Loucy (cell line): ENCODE results near the gene CCDC92.

Source experiments
- H2AFZ ChIP-seq: fragments of 200-600 bp; sonication (generic); 2 replicates; pipeline ENCODE4 v1.6.0; 2016; ENCODE audit warnings: antibody characterized with exemption, mild to moderate bottlenecking, low read length, moderate library complexity
- H3F3A ChIP-seq: fragments of 200-600 bp; 2 replicates; pipeline ENCODE4 v1.6.0; 2016; ENCODE audit warnings: antibody characterized with exemption, low read depth, mild to moderate bottlenecking
- H3K27me3 ChIP-seq: fragments of 200-600 bp; sonication (generic); 2 replicates; pipeline ENCODE4 v1.6.1; 2014; ENCODE audit warnings: low read length, mild to moderate bottlenecking; ENCODE audit not compliant: insufficient read depth, poor library complexity, severe bottlenecking
- H3K36me3 ChIP-seq: fragments of 200-600 bp; sonication (generic); 2 replicates; pipeline ENCODE4 v1.6.1; 2016; ENCODE audit warnings: low read length; ENCODE audit not compliant: insufficient read depth
- H3K4me1 ChIP-seq: fragments of 200-600 bp; sonication (generic); 2 replicates; pipeline ENCODE4 v1.5.1; 2014; ENCODE audit warnings: low read length, mild to moderate bottlenecking; ENCODE audit not compliant: insufficient read depth, poor library complexity, severe bottlenecking
- H3K4me2 ChIP-seq: fragments of 200-600 bp; sonication (generic); 2 replicates; pipeline ENCODE4 v1.6.0; 2014; ENCODE audit warnings: antibody characterized with exemption, low read length, low read depth, mild to moderate bottlenecking; ENCODE audit not compliant: poor library complexity, severe bottlenecking
- H3K4me3 ChIP-seq: fragments of 200-600 bp; sonication (generic); 2 replicates; pipeline ENCODE4 v1.5.1; 2014; ENCODE audit warnings: low read length, mild to moderate bottlenecking, mixed read lengths; ENCODE audit not compliant: poor library complexity, severe bottlenecking
- H3K79me2 ChIP-seq: fragments of 200-600 bp; sonication (generic); 2 replicates; pipeline ENCODE4 v1.6.1; 2014; ENCODE audit warnings: low read length; ENCODE audit not compliant: insufficient read depth
- H3K9ac ChIP-seq: fragments of 200-600 bp; sonication (generic); 2 replicates; pipeline ENCODE4 v1.6.0; 2014; ENCODE audit warnings: mild to moderate bottlenecking, low read depth, low read length, moderate library complexity; ENCODE audit not compliant: poor library complexity, severe bottlenecking
- H3K9me2 ChIP-seq: fragments of 200-600 bp; sonication (generic); replicated peaks from 2 replicates; pipeline ENCODE4 v1.6.1; 2016; ENCODE audit warnings: low read depth, low read length, mixed read lengths
- H3K9me3 ChIP-seq: fragments of 200-600 bp; sonication (generic); 2 replicates; pipeline ENCODE4 v1.6.1; 2014; ENCODE audit warnings: mild to moderate bottlenecking, antibody characterized with exemption, low read length, low read depth; ENCODE audit not compliant: insufficient read depth
- H4K20me1 ChIP-seq: fragments of 200-600 bp; sonication (generic); 2 replicates; pipeline ENCODE4 v1.6.0; 2014; ENCODE audit warnings: antibody characterized with exemption, low read length, mild to moderate bottlenecking; ENCODE audit not compliant: insufficient read depth, poor library complexity, severe bottlenecking
- EZH2phosphoT487 ChIP-seq: fragments of 200-600 bp; IDR thresholded peaks from 2 replicates; pipeline ENCODE4 v1.6.1; 2018; ENCODE audit warnings: antibody characterized with exemption, mild to moderate bottlenecking, moderate library complexity, borderline replicate concordance
- TF ChIP-seq, protein P1 (sequence below): fragments of 200-600 bp; sonication (generic); conservative IDR thresholded peaks from 2 replicates; pipeline ENCODE4 v1.5.1; 2014; ENCODE audit warnings: mild to moderate bottlenecking, antibody characterized with exemption, low read length

Gene CCDC92

DNA sequence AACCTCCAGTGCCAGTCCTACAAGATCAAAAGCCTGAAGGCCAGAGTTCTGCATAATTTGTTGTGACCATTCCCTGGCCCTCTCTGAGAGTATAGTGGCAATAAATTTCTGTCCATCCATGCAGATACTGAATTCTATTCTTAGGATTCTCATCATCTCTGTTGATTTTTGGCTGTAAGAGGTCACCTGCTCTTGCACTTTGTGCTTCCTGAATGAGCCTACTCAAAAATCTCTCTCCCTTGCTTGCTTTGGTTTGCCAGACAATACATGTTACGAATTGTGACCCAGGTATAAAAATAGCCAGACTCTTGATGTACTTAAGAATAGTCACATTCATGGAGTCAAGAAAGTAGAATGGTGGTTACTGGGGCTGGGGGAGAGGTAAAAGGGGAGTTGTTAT, 17.1 kb upstream of the CCDC92 start:
- no peak for TF ChIP-seq EZH2phosphoT487
- TF ChIP-seq, protein P1, sequence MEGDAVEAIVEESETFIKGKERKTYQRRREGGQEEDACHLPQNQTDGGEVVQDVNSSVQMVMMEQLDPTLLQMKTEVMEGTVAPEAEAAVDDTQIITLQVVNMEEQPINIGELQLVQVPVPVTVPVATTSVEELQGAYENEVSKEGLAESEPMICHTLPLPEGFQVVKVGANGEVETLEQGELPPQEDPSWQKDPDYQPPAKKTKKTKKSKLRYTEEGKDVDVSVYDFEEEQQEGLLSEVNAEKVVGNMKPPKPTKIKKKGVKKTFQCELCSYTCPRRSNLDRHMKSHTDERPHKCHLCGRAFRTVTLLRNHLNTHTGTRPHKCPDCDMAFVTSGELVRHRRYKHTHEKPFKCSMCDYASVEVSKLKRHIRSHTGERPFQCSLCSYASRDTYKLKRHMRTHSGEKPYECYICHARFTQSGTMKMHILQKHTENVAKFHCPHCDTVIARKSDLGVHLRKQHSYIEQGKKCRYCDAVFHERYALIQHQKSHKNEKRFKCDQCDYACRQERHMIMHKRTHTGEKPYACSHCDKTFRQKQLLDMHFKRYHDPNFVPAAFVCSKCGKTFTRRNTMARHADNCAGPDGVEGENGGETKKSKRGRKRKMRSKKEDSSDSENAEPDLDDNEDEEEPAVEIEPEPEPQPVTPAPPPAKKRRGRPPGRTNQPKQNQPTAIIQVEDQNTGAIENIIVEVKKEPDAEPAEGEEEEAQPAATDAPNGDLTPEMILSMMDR: no peak
- H3K36me3 ChIP-seq: peaks cover 53% of the 10 kb centered on the region; the same call in 1 of the 2 replicates

DNA sequence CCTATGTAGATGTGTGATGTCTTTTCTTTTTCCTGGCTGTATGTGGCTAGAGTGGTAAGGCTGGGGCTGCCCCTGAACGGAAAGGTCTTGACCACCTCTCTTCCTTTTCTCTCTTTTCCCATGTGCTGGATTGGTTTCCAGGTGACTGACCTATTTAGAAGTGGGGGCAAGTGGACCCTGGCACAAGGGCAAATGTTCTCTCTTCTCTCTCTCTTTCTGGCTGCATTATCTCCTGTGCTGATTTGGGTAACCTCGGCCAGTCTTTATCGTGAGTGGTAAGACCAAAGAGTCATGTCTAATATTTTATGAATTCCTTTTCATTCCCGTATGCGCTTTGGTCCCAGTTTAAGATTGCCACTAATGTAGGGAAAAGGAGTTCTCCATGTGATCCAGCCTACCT, 16.5 kb upstream of the CCDC92 start:
- Histone ChIP-seq H3K27me3 (no peaks in the 10 kb centered on the region), H3K9me3 (no peaks in the 10 kb centered on the region), H3K79me2 (peaks cover 52% of the 10 kb centered on the region), H2AFZ (no peak overlapping the region), H3K9me2 (no peaks in the 10 kb centered on the region), H3K4me3 (no peak overlapping the region), H3F3A (no peaks in the 10 kb centered on the region), H3K4me1 (peaks cover 11% of the 10 kb centered on the region), H3K36me3 (peaks cover 53% of the 10 kb centered on the region; the same call in 1 of the 2 replicates), H3K9ac (no peak overlapping the region), H3K4me2 (no peak overlapping the region), H4K20me1 (peaks cover 13% of the 10 kb centered on the region)
- TF ChIP-seq, protein P1: no peak
- no peak for TF ChIP-seq EZH2phosphoT487

More for the DNA sequence above, 17.1 kb upstream of the CCDC92 start:
- Histone ChIP-seq H4K20me1 (peaks cover 7% of the 10 kb centered on the region), H2AFZ (no peak overlapping the region), H3K9me3 (no peaks in the 10 kb centered on the region), H3K9me2 (no peaks in the 10 kb centered on the region), H3K4me3 (no peak overlapping the region), H3K4me2 (no peak overlapping the region), H3K27me3 (no peaks in the 10 kb centered on the region), H3K9ac (no peak overlapping the region), H3K4me1 (peaks cover 11% of the 10 kb centered on the region), H3F3A (no peaks in the 10 kb centered on the region), H3K79me2 (peaks cover 52% of the 10 kb centered on the region)

DNA sequence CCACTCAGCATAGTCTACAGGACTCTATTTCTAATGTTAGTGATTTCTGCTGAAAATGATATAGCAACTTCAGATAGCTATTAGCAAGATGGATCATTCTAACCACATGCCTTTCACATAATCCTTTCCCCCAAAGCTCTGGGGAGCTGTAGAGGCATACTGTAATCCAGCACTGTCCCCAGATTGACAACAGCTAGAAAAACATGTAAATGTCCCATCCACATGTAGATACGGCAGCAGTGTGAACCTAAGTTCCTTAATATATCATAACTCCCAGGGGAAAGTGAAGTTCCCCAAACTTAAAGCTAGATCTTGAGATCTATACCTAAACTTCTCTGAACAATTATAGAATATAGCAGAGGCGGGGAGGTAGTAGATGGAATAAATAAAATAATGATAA, 14.4 kb upstream of the CCDC92 start:
- TF ChIP-seq, protein P1: no peak
- TF ChIP-seq EZH2phosphoT487: no peak
- peaks cover 35% of the 10 kb centered on the region; the same call in 1 of the 2 replicates for H3K36me3 ChIP-seq
- peaks cover 11% of the 10 kb centered on the region for H3K4me1 ChIP-seq
- H3F3A ChIP-seq: no peaks in the 10 kb centered on the region
- no peak overlapping the region for H2AFZ ChIP-seq
- peaks cover 47% of the 10 kb centered on the region for H3K79me2 ChIP-seq
- H4K20me1 ChIP-seq: peaks cover 20% of the 10 kb centered on the region
- no peaks in the 10 kb centered on the region for H3K9me3 ChIP-seq
- no peak overlapping the region for H3K4me3 ChIP-seq
- no peak overlapping the region for H3K4me2 ChIP-seq
- no peaks in the 10 kb centered on the region for H3K9me2 ChIP-seq
- no peak overlapping the region for H3K9ac ChIP-seq
- no peaks in the 10 kb centered on the region for H3K27me3 ChIP-seq
